ENCODE data around the gene RTTN.

The RTTN gene

DNA sequence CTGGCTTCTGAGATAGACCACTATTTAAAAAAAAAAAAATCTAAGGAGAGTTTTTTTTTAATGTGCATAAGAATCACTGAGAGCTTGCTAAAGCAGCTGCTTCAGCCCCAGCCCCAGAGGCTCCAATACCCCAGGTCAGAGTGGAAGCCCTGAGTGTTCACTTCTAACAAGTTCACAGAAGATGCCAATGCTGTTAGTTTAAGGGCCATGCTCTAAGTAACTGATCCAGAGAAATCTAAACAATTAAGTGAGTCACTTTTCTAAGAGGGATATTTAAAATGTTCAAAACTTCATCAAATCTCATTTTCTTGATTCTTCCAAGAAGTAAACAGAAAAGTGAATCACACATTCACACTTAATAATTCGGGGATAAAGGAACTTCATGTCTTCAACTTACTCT, 131.4 kb downstream of the RTTN start:
- no peak for DNase-seq

DNA sequence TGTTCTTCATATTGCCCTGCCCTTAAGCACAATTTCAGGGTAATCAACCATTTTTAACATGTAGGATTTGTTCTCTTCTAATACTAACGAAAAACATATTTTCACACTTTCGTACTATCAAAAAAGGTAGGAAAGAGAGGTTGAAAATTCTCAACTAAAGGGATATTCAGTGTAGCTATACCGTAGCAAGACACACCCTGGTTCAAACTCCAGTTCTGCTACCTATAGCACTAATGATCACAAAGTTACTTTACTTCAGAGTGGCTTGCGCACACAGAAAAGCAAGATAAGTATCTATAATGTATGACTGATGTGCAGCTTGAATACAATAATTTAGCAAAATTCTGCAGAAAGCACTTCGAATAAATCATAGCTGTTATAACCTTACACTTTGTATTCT, 132.1 kb downstream of the RTTN start:
- DNase-seq, result no peak

GRCh38 chr18:70072678-70073077, 132.8 kb downstream of the RTTN start:
- no peak for DNase-seq

- DNase-seq, result no peak
Observed at GRCh38 chr18:70069965-70070364, 135.5 kb downstream of the RTTN start.

DNA sequence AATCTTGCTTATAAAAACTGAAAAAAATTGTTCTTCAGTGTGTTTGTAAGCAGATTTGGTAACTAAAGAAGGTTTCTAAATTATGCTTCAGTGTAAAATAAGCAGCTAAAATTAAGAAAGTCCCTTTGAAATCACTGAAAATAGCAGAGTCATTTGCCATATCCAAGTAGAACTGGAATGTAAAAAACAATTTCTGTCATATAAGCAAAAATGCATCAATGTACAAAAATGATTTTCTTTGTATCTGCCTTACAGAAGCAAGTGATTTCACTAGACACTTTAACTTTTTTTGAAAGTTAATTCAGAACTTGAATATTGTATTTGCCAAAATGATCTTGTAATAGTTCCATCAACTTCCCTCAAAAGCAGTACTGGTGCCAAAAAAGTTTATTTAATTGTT, 136.1 kb downstream of the RTTN start:
- no peak for DNase-seq

DNA sequence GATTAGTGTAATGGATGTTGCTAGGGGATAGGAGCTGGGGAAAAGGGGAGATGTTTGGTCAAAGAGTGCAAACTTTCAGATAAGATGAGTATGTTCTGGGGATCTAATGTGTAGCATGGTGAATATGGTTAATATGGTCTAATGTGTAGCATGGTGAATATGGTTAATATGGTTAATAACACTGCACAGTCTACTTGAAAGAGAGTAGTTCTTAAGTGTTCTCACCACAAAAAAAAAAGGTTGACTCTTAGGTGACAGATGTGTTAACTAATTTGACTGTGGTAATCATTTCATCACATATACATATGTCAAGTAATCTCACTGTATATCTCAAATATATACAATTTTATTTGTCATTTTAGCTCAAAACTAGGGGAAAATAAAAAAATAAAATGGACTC, 136.5 kb downstream of the RTTN start:
- DNase-seq, result no peak

GRCh38 chr18:70059684-70060083, 145.8 kb downstream of the RTTN start:
- DNase-seq, result no peak

DNA sequence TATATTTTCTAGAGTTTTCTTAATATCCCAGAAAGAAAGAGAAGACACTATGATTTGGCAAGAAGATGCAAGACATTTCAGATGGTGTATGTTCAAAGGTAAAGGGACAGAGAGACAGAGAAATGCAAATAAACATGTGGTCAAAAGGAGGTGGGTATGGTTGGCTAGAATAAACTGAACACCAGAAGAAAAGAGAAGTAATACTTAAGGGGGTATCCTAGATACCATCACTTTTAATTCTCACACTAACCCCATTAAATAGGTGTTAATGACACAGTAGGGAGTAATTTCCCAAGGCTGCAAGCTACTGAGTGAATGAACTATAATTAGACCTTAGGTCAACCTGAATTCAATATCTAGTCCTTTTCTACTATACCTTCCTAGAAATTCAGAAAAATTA, 146.6 kb downstream of the RTTN start:
- no peak for DNase-seq

DNA sequence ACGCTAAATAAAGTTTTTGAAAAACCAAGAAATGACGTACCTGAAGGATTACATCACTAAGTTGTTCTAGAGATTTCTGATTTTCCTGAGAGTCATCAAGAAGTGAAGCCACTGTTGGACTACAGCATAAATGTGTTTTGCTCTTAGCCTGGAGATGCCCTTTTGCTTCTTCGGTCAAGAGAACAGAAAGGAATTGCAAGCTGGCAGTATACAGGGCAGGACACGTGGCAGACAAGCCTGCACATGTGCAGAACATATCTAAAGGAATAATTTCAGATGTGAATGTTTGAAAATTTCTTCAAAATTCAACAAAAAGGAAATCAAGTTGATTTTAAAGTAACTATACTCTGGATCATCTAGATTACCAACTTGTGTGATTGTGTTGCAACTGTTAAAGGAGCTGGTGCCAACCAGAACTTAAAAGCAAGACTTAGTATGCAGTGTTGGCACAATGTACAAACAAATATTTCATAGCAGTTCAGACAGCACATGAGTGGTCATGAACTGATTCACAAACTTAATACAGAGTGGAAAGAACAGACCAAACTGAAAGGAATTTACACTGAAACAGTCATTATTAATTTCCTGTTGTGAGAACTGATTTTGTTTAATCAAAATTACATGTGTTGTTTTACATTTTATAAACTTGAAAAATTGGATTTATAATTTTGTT, 157.4 kb downstream of the RTTN start:
- DNase-seq, result no peak

- no peak for DNase-seq
Observed at GRCh38 chr18:70046796-70047195, 158.7 kb downstream of the RTTN start.

- no peak for DNase-seq
Observed at GRCh38 chr18:70046207-70046606, 159.3 kb downstream of the RTTN start.

DNA sequence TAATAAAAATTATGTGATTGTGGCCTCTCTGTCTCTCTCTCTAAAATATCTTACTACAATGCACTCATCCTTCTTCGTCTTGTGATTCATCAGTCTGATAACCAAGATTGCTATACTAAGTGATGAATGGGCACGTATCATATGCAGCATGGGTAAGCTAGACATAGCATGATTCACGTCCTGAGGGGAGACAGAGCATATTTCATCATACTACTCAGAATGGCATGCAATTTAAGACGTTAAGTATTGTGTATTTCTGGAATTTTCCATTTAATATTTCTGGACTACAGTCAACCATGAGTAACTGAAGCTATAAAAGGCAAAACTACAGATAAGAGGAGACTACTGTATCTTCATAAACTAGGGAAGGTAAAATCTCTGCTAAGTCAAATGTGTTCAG, 160.9 kb downstream of the RTTN start:
- DNase-seq, result no peak

DNA sequence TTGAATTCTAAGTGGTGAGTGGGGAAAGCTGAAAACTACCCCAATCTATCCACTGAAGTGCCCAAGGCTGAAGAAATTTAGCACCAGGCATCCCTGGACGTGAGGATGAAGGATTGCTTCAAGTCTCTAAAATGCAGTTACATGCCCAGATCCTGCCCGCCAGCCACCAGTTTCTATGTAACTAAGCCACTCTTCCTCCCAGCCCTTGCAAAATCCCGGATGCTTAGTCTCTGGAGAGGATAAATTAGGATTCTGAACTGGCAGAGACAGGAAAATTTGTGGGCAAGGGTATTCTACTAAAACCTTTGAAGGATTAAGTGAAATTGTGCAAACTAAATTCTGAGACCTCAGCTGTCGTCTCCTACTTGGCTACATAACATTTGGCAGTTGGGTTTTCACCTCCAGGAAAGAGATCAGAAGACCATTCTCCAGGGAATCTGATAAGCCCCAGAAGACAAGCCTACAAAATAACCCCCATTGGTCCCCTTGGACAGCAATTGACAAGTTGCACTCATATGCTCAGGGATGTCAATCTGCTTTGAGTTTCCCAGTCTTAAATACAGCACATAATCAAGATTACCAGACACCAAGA, 163.9 kb downstream of the RTTN start:
- DNase-seq, result no peak

DNA sequence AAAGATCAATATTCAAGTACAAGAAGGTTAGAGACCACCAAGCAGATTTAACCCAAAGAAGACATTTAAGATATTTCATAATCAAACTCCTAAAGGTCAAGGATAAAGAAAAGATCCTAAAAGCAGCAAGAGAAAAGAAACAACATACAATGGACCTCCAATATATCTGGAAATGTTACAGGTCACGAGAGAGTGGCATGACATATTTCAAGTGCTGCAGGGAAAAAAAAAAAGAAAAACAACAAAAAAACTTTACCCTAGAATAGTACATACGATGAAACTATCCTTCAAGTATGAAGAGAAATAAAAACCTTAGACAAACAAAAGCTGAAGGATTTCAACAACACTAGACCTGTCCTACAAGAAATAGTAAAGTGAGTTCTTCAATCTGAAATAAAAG, 166.3 kb downstream of the RTTN start:
- no peak for DNase-seq

DNA sequence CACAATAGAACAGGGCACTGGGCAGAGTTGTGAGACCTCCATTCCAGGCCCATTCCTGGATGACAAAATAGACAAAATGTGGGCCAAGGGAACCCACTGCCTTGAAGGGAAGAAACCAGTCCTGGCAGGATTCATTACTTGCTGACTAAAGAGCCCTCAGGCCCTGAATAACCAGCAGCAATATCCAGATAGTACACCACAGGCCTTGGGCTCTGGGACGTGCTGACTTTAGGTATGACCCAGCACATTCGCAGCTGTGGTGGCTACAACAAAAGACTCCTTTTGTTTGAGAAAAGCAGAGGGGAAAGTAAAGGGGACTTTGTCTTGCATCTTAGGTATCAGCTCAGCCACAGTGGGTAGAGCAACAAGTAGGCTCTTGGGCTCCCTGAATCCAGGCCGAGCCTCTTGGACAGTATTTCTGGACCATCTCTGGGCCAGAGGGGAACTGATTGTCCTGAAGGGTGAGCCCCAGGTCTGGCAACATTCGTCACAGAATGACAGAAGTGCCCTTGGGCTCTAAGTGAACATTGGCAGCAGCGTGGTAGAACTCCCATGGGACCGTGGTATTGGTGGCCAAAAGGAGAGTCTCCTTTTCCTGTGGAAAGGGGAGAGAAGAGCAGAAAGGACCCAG, 167.9 kb downstream of the RTTN start:
- DNase-seq, result no peak

DNA sequence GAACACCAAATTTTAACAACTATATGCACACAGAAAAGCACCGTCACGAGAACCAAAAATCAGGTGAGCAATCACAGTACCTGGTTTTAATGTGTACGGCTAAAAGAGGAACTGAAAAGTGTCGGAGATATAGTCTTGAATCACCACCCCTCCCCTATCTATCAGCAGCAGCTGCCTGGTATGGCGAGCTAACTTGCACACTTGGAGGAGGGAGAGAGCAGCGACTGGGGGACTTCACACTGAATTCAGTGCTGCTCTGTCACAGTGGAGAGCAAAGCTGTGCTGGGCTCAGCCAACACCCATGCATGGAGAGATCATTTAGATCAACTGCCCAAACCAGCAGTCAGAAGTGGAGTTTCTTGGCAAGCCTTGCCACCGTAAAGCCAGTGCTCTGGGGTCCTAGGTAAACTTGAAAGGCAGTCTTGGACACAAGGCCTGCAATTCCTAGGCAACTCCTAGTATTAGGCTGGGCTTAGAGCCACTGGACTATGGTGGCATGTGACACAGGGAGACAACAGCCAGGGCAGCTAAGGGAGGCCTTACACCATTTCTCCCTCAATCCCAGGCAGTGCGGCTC, 168.6 kb downstream of the RTTN start:
- DNase-seq, result no peak

DNA sequence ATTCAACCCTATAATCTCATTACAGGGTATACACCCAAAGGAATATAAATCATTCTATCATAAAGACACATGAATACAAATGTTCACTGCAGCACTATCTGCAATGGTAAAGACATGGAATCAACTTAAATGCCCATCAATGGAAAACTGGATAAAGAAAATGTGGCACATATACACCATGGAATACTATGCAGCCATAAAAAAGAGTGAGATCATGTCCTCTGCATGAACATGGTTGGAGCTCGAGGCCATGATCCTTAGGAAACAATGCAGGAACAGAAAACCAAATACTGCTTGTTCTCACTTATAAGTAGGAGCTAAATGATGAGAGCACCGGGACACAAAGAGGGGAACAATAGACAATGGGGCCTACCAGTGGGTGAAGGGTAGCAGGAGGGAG, 169.3 kb downstream of the RTTN start:
- DNase-seq, result no peak

DNA sequence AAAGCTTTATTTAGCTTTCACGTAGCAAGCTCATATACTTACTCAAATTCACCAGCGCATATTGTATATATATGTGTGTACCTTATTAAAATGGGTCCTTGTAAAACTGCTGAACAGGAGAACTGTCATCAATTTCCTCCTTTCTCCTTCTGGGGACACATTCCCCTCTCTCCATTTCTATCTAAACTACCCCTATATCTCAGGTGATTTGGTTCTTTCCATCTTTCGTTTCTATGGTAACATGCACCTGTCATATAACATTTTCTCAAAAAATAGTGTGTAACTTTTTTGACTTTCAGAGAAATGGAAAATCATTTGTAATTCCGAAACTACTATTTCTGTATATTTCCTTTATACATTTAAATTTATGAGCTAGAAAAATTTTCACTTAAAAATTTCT, 174.3 kb downstream of the RTTN start:
- DNase-seq, result no peak

DNA sequence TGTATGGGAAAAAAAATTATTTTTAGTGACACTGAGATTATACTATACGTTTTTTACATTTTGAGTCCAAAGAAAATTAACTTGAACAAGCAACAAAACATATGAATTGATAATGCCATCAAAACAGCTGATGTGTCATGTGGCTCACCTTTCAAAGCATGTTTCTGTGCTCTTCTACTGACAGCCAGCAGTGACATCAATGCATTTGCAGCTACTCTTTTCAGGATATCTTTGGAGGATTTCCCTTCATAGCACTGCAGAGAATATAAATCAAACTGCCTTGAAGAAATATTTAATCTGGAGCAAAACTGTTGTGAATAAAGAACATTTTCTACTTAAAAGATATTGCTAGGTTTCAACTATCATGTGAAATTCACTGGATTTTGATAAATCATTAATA, 174.8 kb downstream of the RTTN start:
- no peak for DNase-seq

DNA sequence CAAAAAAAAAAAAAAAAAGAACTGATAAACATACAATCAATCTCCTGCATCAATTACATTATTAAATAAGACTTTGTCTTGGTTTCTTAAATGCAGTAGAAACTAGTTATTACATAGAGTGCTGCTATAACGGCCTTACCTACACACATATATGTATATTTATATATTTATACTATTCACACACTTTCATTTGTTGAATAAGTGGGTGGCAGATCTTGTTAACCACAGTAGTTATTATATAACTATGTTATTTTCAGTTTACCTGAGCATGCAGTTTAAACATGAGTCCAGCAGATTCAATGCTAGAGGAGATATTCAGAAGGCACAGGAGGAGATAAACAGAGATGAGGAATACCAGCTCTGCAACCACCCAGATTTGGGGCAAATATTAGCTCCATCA, 176.3 kb downstream of the RTTN start:
- no peak for DNase-seq

DNA sequence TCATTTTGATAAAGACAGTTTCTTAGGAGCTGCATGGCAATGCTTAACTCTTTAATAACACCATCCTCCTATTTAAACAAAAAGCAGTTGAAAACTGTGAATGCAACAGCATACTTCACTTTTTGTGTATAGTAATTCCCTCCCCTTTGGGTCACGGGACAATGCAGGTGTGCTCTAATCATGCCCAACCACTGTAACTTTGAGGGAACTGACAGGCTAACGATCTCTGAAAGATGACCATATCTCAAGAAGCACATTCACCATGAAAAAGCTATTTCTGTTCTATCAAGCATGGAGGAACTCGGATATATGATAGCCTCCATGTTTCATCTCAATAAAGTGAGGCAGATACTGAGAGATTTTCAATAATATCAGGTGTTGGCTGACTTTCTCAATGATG, 176.8 kb downstream of the RTTN start:
- DNase-seq, result no peak

- DNase-seq, result no peak
Observed at GRCh38 chr18:70028084-70028483, 177.4 kb downstream of the RTTN start.

- no peak for DNase-seq
Observed at GRCh38 chr18:70025580-70025979, 179.9 kb downstream of the RTTN start.

DNA sequence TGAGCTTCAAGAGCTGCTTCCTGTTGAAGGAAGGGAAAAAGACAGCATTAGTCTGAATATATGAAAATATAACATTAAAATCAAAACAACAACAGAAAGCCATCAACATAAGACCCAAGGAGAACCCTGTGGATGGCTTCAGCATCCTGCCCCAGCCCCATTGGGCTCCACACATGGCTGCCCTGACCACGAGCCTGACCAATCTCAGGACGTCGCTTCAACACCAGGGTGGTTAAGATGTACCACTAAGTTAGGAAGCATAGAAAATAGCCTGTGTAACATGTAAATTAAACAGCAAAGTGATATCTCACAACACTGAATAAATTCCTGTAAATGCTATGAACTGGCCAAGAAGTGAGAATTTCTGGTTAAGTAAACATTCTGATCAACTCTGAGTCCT, 180.7 kb downstream of the RTTN start:
- no peak for DNase-seq

DNA sequence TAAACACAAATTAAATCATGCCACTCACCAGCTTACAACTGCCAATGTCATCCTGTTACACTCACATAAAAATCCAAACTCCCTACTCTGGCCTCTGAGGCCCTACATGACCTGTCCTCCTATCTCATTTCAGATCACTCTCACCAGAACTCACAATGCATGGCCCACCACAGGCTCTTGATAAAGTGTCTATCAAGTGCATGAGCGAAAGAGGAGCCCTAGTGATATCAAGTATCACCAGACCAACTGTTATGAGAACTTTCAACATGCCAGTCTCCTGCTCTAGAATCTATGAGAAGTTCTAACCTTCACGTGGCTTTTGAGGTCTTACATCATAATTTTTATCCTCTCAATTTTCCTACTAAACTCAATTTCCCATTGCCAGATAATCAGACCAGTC, 181.4 kb downstream of the RTTN start:
- DNase-seq, result no peak
